BJ (cell line): ENCODE data around the gene CHID1. TPM values are rescaled to one million over a fixed set of nuclear protein-coding genes. Genes with fewer than 3 reads are reported as not detected.

Experiments
- CTCF ChIA-PET: fragments of 350-600 bp; formaldehyde crosslinking; extraction: SDS; loops from one replicate; lab custom pipeline; 2021; ENCODE audit warnings: antibody characterized with exemption, inconsistent platforms; lab: Yijun Ruan, JAX
- POLR2A ChIA-PET: fragments of 300-600 bp; sonication (Branson Sonifier 250); formaldehyde crosslinking; extraction: SDS; loops from one replicate; lab custom pipeline; 2021; ENCODE audit warnings: antibody characterized with exemption; lab: Charles Lee
- DNase-seq: peaks from one replicate; pipeline ENCODE4 v3.0.0-alpha.2; 2011; ENCODE audit warnings: low read depth
- H3K27me3 ChIP-seq: 2 replicates; pipeline ENCODE4 v1.6.0; 2011; ENCODE audit warnings: low read length; ENCODE audit not compliant: control insufficient read depth, insufficient read depth
- H3K36me3 ChIP-seq: 2 replicates; pipeline ENCODE4 v1.5.1; 2011; ENCODE audit warnings: low read length; ENCODE audit not compliant: control insufficient read depth, insufficient read depth
- H3K4me3 ChIP-seq: 2 replicates; pipeline ENCODE4 v1.5.1; 2011; ENCODE audit warnings: low read depth, mild to moderate bottlenecking, control low read depth, low read length
- polyA plus RNA-seq: library from polyadenylated mRNA; depleted of rRNA; stranded (reverse); fragments of >200 nt; gene quantifications from 2 replicates; pipeline ENCODE4 v1.2.3, GENCODE V29; 2011
- TF ChIP-seq, protein P1 (sequence below): IDR thresholded peaks from 2 replicates; pipeline ENCODE4 v1.5.1; 2011; ENCODE audit warnings: low read depth, mild to moderate bottlenecking, control low read depth, inconsistent platforms, low read length, moderate library complexity; ENCODE audit not compliant: insufficient read depth

CHID1 gene
- polyA plus RNA-seq, 1 experiment = 178 TPM

DNA sequence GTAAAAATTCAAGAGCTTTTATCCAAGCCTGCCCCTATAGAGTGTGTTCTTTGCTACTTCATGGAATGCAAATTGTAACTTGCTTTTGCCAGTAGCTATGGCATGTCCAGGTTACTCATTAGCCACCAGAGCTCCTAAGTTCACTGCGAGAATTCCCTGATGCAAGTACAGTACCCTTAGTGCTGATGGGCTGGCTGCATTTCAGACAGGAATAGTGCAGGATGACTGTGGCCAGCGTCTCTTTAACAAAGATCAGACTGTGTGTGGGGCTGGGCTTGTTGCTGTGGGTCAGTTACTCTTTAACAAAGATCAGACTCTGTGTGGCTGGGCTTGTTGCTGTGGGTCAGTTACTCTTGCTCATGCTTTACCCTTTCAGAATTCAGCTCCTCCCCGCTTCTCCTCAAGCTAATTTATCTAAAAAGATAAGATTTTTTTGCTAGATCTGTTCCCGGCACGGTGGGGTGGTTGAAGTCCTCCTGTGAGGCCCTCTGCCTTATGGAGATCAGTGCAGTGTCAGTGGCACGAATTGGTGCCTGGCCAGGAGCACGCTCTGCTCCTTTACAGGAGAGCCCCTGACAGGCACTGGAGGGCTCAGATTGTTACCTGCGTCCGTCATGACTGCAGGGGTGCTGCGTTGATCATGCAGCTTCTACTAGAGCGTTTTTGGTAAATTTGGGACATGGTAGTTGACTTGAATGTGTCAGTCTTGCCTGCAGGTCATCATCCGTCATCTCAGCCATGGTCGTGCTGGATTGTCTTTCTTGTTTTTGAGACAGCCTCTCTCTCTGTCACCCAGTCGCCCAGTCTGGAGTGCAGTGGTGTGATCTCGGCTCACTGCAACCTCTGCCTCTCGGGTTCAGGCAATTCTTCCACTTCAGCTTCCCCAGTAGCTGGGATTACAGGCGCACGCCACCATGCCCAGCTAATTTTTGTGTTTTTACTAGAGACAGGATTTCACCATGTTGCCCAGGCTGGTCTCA is 42.1 kb upstream of the CHID1 start:
- POLR2A ChIA-PET = no interaction called here

GRCh38 chr11:951507-951906 is 40.9 kb upstream of the CHID1 start:
- CTCF ChIA-PET = interaction anchor here (0.6 kb wide), 1 partner anchor 102 kb away, joined by 3 read pairs; no protein-coding TSS in a partner anchor
- no peak for DNase-seq
- H3K36me3 ChIP-seq = peaks cover 2% of the 10 kb centered on the region; the same call in 1 of the 2 replicates
- TF ChIP-seq, protein P1, sequence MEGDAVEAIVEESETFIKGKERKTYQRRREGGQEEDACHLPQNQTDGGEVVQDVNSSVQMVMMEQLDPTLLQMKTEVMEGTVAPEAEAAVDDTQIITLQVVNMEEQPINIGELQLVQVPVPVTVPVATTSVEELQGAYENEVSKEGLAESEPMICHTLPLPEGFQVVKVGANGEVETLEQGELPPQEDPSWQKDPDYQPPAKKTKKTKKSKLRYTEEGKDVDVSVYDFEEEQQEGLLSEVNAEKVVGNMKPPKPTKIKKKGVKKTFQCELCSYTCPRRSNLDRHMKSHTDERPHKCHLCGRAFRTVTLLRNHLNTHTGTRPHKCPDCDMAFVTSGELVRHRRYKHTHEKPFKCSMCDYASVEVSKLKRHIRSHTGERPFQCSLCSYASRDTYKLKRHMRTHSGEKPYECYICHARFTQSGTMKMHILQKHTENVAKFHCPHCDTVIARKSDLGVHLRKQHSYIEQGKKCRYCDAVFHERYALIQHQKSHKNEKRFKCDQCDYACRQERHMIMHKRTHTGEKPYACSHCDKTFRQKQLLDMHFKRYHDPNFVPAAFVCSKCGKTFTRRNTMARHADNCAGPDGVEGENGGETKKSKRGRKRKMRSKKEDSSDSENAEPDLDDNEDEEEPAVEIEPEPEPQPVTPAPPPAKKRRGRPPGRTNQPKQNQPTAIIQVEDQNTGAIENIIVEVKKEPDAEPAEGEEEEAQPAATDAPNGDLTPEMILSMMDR = no peak
- no peaks in the 10 kb centered on the region for H3K27me3 ChIP-seq
- H3K4me3 ChIP-seq = no peak overlapping the region
- POLR2A ChIA-PET = no interaction called here

More for the DNA sequence above, 42.1 kb upstream of the CHID1 start:
- no peaks in the 10 kb centered on the region for H3K27me3 ChIP-seq
- CTCF ChIA-PET = interaction anchor here (0.6 kb wide), 1 partner anchor 572 kb away, joined by 3 read pairs; no protein-coding TSS in a partner anchor
- peaks cover 2% of the 10 kb centered on the region; the same call in 1 of the 2 replicates for H3K36me3 ChIP-seq
- DNase-seq = no peak
- TF ChIP-seq, protein P1 = no peak
- H3K4me3 ChIP-seq = no peak overlapping the region

GRCh38 chr11:947744-948143 is 37.1 kb upstream of the CHID1 start:
- H3K36me3 ChIP-seq = 0 out of 2 replicates have a peak, but pooled peaks cover 2% of the 10 kb centered on the region
- TF ChIP-seq, protein P1 = no peak
- DNase-seq = no peak
- no peak overlapping the region for H3K4me3 ChIP-seq
- ChIA-PET POLR2A (no interaction called here), CTCF (no interaction called here)
- H3K27me3 ChIP-seq = no peaks in the 10 kb centered on the region

- ChIA-PET CTCF (no interaction called here), POLR2A (interaction anchor here (0.6 kb wide), 1 partner anchor 35 kb away, joined by 3 read pairs; no protein-coding TSS in a partner anchor)
- Histone ChIP-seq H3K4me3 (no peak overlapping the region), H3K27me3 (no peaks in the 10 kb centered on the region), H3K36me3 (peaks cover 2% of the 10 kb centered on the region; the same call in 1 of the 2 replicates)
- no peak for DNase-seq
- TF ChIP-seq, protein P1 = no peak
Measured at GRCh38 chr11:945986-946385, 35.4 kb upstream of the CHID1 start.
